Right atrium auricular region (tissue), 2 donors: ENCODE measurements around the gene RASAL2. TPM values are rescaled to one million over a fixed set of nuclear protein-coding genes. Genes with fewer than 3 reads are reported as not detected.

Experiments used
- DNase-seq: peaks from one replicate; pipeline ENCODE4 v3.0.0-alpha.2; 2019; ENCODE audit warnings: low spot score
- H3K27ac ChIP-seq, 2 donors: fragments of 200-600 bp; sonication (generic); 1 replicate in 1 of 2; 2 replicates in 1 of 2; pipeline ENCODE4 v1.5.1; 2016 to 2019
- H3K27me3 ChIP-seq, 2 donors: fragments of 200-600 bp; sonication (generic); one replicate each; pipeline versions ENCODE4 v1.5.1 to v1.6.0; 2017 to 2019
- H3K36me3 ChIP-seq: fragments of 200-600 bp; sonication (generic); one replicate; pipeline ENCODE4 v1.5.1; 2016
- H3K4me1 ChIP-seq, 2 donors: fragments of 200-600 bp; sonication (generic); one replicate each; pipeline versions ENCODE4 v1.5.1 to v1.6.0; 2017 to 2019
- H3K4me3 ChIP-seq, 2 donors: fragments of 200-600 bp; sonication (generic); 1 replicate in 1 of 2; 2 replicates in 1 of 2; pipeline ENCODE4 v1.5.1; 2017 to 2019; ENCODE audit warnings: mild to moderate bottlenecking in 1 of 2, moderate library complexity in 1 of 2
- H3K9me3 ChIP-seq, 2 donors: fragments of 200-600 bp; sonication (generic); one replicate each; pipeline ENCODE4 v1.5.1; 2019
- CTCF ChIP-seq, 2 donors: fragments of 200-600 bp; sonication (generic); IDR thresholded peaks; one replicate each; pipeline ENCODE4 v1.5.1; 2019; ENCODE audit warnings: antibody characterized with exemption in 2 of 2
- total RNA-seq, 2 donors: library from RNA; depleted of rRNA; stranded (reverse); fragments of >200 nt; gene quantifications; one replicate each; pipeline ENCODE4 v1.1.0, GENCODE V29; 2016

RASAL2 gene
- total RNA-seq, 2 donors from 2014 or later: 34.1 to 44.7 TPM

- peak; percentile 51 for DNase-seq
- H3K4me1 ChIP-seq: no peaks in the 10 kb centered on the region
- no peaks in the 10 kb centered on the region for H3K36me3 ChIP-seq
- no peak overlapping the region for H3K27ac ChIP-seq
- no peaks in the 10 kb centered on the region for H3K9me3 ChIP-seq
- no peak overlapping the region for H3K4me3 ChIP-seq
- TF ChIP-seq CTCF (IDR thresholded peaks at IDR 0.05): no peak
- H3K27me3 ChIP-seq: no peaks in the 10 kb centered on the region
These were observed 400.7 kb downstream of the RASAL2 start for GRCh38 chr1:178494569-178494971.

GRCh38 chr1:178495158-178495557, 401.3 kb downstream of the RASAL2 start:
- Histone ChIP-seq H3K27ac (no peak overlapping the region), H3K27me3 (no peaks in the 10 kb centered on the region), H3K36me3 (no peaks in the 10 kb centered on the region), H3K9me3 (no peaks in the 10 kb centered on the region), H3K4me3 (no peak overlapping the region), H3K4me1 (no peaks in the 10 kb centered on the region)
- DNase-seq: peak; percentile 48
- no peak for TF ChIP-seq CTCF (IDR thresholded peaks at IDR 0.05)

GRCh38 chr1:178495741-178496409, 402.0 kb downstream of the RASAL2 start:
- H3K9me3 ChIP-seq: no peaks in the 10 kb centered on the region
- no peaks in the 10 kb centered on the region for H3K36me3 ChIP-seq
- H3K27me3 ChIP-seq: no peaks in the 10 kb centered on the region
- no peaks in the 10 kb centered on the region for H3K4me1 ChIP-seq
- TF ChIP-seq CTCF (IDR thresholded peaks at IDR 0.05): no peak
- DNase-seq: peak; percentile 30
- no peak overlapping the region for H3K27ac ChIP-seq
- H3K4me3 ChIP-seq: no peak overlapping the region

- peaks cover 0 to 2% of the 10 kb centered on the region in 2 donors for H3K4me1 ChIP-seq
- H3K27me3 ChIP-seq: no peaks in the 10 kb centered on the region
- no peaks in the 10 kb centered on the region for H3K9me3 ChIP-seq
- peak; percentile 23 for DNase-seq
- no peak for TF ChIP-seq CTCF (IDR thresholded peaks at IDR 0.05)
- no peak within 1 kb of the TSS for H3K4me3 ChIP-seq
- H3K27ac ChIP-seq: no peak within 1 kb of the TSS
- no peaks in the 10 kb centered on the region for H3K36me3 ChIP-seq
These were observed 402.7 kb downstream of the RASAL2 start, which contains the start of gene CLEC20A for GRCh38 chr1:178496410-178497135. Gene CLEC20A (minus strand): TSS chr1:178496964. CDS start chr1:178496939, 25 bp downstream.

- no peaks in the 10 kb centered on the region for H3K9me3 ChIP-seq
- H3K36me3 ChIP-seq: no peaks in the 10 kb centered on the region
- H3K27me3 ChIP-seq: no peaks in the 10 kb centered on the region
- H3K4me3 ChIP-seq: no peak overlapping the region
- no peak overlapping the region for H3K27ac ChIP-seq
- peak; percentile 26 for DNase-seq
- no peak for TF ChIP-seq CTCF (IDR thresholded peaks at IDR 0.05)
- peaks cover 0 to 4% of the 10 kb centered on the region in 2 donors for H3K4me1 ChIP-seq
These were observed 404.1 kb downstream of the RASAL2 start for GRCh38 chr1:178497903-178498478.
